GM19043 (cell line): ENCODE results near the gene TBC1D22A.

Experiments used
- ATAC-seq: cut with Tn5 transposase; IDR thresholded peaks from one replicate; pipeline ENCODE4 v1.9.1; 2021; ENCODE audit warnings: low read depth; ENCODE audit not compliant: unreplicated experiment

The TBC1D22A gene

GRCh38 chr22:46752286-46752987, 10.0 kb upstream of the TBC1D22A start:
- ATAC-seq, result no peak

DNA sequence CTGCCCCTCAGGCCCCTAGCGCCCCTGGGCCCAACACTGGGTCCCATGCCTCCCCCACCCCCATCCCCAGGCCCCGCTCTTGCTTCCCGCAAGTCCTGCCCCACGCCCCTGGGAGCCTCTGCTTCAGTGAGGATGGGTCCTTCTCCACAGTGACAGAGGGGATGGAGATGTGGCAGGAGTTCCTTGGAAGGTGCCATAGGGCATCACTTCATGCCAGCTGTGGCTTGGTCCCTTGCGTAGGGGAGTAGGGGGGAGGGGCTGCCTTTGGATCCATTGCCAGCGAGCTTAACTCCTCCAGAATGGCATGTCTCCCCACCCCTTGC, 9.5 kb upstream of the TBC1D22A start:
- no peak for ATAC-seq

DNA sequence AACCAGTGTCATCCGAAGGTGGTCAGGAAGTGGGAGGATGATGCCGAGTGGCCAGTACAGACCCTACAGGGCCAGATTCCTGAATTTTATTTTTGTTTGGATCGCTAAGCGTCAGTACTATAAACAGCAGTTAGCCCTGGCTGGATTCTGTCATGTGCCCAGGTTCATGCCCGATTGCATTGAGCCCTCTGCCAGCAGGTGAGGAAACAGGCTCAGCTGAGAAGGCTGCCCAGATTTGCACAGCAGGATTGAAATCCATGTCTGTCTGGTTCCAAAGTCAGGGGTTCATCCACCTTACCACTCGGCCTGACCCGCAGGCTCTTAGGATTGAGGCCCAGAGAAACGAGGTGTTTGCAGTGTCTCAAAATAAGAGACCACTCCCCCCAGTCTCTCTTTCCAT, 9.1 kb upstream of the TBC1D22A start:
- ATAC-seq, result no peak

DNA sequence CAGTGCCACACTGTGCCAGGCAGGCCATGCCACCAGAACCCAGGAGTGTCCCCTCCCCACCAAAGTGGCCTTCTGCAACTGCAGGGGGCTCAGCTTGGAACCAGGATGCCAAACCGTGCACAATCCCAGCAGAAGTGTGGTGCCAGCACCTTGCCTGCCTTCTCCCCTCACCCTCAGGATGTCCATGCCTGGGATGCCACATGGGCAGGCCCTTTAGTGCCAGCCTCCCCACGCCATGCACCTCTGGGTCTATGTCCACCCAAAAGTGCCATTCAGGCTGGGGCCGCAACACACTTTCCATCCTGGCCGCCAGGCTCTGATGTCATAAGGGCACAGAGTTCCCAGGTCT, 8.7 kb upstream of the TBC1D22A start:
- no peak for ATAC-seq

DNA sequence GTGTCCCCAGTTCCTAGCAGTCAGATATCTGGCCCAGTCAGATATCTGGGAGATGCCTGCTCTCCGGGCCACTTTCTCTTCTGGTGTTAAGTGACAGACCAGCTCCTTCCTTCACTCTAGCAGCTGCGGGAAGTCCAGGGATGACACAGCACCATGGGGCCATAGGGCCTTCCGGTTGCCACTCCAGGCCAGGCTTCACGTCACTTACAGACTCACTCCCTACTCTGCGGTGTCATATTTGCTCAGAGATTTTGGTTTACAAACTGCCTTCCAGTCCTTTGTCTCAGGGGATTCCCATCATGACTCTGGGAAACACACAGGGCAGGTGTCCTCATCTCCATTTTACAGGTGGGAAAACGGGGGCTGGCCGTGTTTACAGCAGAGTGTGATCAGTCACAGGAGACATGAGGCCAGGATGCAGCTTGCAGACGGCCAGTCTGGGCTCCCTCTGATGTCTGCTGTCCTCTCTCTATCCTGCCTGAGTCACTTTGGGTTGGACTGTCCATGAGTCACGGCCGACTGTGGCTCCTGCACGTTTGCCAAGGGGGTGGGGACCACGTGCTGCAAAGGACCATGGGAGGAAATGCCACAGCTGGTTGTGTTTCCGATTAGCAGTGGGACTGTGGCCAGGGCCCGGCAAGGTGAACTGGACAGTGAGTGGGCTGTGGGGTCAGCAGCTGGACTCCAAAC, 8.2 kb upstream of the TBC1D22A start:
- no peak for ATAC-seq

DNA sequence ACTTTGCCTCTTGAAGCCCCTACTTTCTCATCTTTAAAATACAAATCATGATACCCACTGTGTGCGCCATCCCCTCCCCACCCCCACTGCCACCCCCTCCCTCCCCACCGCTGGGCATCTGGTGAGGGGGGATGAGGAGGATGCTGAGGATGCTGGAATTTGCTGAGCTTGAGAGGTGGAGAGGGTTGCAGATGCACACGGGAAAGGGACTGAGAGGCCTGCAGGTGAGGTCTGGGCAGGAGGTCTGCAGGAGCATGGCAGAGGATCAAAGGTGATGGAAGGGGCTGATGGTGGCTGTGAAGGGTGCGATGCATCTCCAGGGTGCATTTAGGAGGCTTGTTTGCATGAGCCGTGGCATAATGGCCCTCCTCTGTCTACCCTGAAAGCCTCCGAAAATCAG, 7.6 kb upstream of the TBC1D22A start:
- no peak for ATAC-seq

DNA sequence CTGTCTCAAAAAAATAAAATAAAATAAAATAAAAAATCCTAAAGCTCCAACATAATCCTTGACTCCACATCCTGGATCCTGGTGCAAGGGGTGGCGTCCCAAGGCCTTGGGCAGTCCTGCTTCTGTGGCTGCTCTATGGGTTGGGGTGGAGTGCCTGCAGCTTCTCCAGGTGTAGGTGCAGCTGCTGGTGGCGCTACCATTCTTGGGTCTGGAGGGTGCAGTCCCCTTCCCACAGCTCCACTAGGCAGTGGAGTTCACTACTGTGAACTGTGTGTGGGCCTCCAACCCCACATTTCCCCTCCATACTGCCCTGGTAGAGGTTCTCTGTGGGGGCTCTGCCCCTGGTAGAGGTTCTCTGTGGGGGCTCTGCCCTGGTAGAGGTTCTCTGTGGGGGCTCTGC, 6.9 kb upstream of the TBC1D22A start:
- ATAC-seq, result no peak

DNA sequence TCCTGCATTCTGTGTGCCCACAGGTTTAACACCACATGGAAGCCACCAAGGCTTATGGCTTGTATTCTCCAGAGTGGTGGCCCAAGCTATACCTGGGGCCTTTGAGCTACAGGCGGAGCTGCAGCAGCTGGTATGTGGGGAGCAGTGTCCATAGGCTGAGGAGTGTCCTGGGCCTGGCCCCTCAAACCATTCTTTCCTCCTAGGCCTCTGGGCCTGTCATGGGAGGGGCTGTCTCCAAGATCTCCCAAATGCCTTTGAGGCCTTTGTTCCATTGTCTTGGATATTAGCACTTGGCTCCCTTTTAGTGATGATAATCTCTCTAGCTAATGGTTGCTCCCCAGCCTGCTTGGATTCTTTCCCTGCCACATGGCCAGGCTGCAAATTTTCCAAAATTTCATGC, 6.4 kb upstream of the TBC1D22A start:
- no peak for ATAC-seq

DNA sequence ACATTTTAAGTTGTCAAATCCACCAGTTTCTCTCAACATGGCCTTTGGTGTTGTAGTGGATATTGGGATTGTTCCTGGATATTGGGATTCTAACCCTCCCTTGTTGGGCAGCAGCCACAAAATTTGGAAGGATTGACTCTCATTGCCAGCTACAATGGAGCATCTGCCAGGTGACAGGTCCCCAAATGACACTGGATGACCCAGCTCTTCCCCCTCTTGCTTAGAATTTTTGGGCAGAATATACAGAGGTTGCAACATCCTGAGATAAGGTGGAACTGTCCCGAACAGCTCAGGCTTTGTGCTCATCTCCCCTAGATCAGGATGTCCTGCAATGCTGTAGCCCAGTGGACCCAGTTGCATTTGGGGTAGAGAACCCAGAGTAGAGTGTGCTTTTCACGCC, 5.3 kb upstream of the TBC1D22A start:
- no peak for ATAC-seq

DNA sequence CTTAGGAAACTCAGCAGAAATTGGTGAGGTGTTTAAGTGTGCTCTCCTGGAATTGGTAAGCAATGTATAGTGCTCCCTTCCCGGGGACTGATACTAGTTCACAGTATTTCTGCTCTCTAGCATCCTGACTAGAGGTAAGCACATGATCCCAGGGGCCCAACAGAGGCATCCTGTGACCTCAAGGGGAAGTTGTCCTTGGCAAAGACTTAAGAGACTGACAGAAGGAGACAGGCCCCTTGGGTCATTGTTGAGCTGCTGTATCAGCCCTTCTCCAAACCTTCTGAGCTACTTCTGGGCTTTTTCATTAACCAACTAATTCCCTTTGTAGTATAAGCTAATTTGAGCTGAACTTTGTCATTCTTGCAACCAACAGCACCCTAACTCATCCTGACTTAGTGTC, 4.3 kb upstream of the TBC1D22A start:
- ATAC-seq, result no peak

GRCh38 chr22:46758867-46759290, 3.6 kb upstream of the TBC1D22A start:
- ATAC-seq, result no peak

GRCh38 chr22:46761017-46761416, 1.4 kb upstream of the TBC1D22A start:
- ATAC-seq, result no peak

GRCh38 chr22:46761539-46762237, 762 bp upstream of the TBC1D22A start:
- ATAC-seq, result no peak

DNA sequence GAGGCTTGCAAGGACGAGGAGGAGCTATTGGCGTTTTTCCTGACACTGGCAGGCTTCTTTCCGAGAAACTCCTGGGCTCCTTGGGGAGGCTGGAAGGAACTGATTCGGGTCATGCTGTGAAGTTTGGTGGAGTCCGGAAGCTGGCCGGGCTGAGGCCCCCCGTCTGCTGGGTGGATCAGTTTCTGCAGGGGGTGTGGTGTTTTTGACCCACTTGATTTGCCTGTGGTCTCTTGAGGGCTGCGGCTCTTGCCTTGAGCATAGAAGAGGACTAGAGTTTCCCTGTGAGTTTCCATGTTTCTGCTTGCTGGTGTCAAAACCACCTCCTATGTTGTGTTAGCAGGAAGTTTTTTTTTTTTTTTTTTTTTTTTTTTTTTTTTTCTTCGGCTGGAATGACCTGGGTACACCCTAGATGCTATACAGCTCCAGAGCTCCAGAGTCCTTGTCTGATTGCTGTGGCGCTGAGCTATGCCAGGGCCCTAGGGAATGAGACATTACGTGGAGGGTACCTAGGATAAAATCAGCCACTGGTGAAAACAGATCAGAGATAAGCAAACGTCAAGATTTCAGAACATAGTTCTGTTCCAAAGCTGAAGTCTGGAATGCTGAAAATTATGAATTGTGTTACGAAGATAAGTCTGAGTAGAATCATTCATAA, 728 bp downstream of the TBC1D22A start:
- no peak for ATAC-seq

DNA sequence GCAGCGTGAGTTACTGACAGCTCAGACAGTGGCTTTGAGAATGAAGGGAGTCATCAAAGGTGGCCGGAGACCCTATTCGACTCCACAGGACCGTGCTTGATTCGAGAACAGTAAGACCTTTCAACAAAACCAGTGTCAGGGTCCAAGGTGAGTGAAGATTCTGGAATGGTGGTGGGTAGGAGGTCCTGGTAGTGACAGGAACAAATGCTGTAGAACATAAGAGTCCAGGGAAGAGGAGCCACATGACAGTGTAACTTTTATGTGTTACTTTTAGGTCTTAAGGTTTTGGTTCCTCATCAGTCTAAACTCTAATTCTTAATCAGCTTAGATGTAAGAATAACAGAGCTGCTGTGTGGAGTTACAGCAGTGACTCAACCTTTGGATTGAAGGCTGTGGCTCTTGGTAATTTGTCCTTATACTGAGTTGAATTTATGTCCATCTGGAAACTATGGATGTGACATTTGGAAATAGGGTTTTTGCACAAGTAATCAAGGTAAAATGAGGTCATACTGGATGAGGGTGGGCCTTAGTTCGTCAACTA, 1.8 kb downstream of the TBC1D22A start:
- ATAC-seq, result no peak

DNA sequence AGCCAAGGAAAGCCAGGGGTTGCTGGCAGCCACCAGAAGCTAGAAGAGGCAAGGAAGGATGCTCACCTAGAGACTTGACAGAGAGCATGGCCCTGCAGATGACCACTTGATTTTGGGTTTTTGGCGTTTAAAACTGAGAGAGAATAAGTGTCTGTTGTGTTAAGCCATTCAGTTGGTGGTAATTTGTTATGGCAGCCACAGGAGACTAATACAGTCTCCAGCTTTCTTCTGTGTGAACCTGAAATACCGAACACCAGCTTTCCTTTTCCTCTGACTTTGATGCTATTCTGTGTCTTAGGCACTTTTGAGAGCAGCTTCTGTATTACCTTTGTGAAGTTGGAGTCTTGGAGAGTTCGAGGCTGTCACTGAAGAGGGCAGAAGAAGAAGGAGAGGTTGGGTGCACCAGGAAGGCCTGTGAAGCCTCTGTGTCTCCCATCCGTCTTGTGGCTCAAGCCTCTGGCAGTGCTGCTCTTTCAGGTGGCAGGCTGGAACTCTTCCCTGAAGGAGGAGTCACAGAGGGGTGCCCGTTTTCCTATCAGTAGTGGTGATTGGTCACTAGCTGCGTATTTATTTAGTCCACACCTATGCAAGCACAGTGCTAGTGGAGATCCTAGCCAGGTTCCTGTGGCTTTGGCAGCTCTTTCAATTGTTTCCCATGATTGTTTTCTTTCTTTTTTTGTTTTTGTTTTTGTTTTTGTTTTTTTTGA, 2.5 kb downstream of the TBC1D22A start:
- no peak for ATAC-seq

DNA sequence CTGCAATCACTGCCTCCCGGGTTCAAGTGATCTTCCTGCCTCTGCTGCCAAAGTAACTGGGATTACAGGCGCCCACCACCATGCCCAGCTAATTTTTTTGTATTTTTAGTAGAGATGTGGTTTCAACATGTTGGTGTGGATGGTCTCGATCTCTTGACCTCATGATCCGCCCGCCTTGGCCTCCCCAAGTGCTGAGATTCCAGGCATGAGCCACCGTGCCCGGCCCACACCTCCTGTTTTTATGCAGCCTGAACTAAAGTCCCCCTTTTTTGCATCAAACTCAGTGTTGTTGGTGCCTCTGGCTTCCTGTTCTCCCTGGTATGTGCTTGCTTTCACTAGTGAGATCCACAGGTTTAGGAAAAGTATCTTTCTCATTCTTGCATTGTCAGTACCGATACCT, 4.2 kb downstream of the TBC1D22A start:
- no peak for ATAC-seq

DNA sequence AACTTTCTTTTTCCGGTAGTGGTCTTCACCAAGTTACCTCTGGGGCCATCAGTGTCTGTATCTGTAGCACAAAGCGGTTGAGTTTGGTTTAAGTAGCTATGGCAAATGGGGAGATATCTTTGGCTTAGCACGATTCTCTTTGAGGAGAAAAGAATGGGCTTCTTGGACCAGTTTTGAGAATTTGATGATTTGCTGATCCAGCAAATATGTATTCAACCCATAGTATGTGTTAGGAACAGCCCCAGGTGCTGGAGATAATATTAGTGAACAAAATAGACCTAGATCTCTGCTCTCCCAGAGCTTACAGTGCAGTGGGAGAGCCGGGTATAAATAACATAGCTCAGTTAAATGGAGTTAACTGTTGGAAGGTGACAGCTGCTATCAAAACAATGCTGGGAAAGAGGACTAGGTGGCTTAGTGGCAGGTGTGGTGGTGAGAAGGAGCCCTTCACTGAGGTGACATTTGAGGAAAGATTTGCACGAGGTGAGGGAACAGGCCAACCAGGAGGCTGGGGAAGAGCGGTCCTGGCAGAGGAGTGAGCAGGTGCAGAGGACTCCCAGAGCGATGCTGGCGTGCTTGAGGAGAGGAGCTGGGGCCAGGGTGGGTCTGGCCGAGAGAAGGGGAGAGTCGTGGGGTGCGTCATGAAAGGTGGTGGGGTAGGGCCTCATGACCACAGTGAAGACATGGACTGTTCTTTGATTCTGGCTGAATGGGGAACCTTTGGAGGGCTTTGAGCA, 5.0 kb downstream of the TBC1D22A start:
- ATAC-seq, result no peak

- no peak for ATAC-seq
These were observed 6.8 kb downstream of the TBC1D22A start for GRCh38 chr22:46769191-46769675.

DNA sequence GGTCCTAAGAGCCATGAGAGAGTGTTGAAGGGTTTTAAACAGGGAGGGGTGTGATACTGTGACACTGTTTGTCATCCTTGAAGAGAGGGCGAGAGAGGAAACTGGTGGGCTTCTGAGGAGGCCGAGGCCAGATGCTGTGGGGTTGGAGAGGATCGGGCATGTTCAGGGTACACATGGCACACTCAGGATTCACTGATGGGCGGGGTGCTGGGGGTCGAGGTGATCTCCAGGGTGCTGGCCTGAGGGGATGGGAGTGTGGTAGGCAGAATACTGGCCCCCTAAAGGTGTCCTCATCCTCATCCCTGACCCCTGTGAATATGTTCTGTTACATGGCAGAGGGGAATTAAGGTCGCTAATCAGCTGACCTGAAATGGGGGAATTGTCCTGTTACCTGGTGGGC, 7.3 kb downstream of the TBC1D22A start:
- no peak for ATAC-seq
